ENCODE data around the gene ALDH16A1. TPM values are rescaled to one million over a fixed set of nuclear protein-coding genes. Genes with fewer than 3 reads are reported as not detected.

The ALDH16A1 gene
- total RNA-seq, 4 donors from 2014 or later, result 26.6 to 47.2 (median 42.6) TPM

DNA sequence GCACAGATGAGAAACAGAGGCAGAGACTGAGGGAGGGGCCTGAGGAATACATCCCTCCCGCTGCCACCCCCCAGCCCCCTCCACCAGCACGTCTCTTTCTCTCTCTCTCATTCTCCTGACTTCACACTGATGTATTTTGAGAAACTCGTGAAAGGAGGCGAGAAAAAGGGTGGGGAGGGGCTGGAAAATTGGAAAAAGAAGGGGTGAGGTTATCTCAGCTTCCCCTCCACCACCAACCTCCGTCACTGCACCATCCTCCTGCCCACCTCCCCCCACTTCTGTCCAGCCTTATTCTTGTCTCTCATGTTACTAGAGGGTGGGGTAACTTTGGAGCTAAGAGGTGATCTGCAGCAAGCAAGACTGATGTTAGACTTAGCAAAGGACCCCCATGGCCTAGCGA, 13.2 kb upstream of the ALDH16A1 start:
- TF ChIP-seq CTCF (IDR thresholded peaks at IDR 0.05), result no peak
- no peak for TF ChIP-seq POLR2A (IDR thresholded peaks at IDR 0.05)
- intact Hi-C loops (cut with DNase I; ENCODE audit: low total_unique reads), result loop anchor here (5.0 kb wide), 1 partner anchor 48 kb away; no protein-coding TSS in a partner anchor
- WGBS, 2 donors, result 35 to 41% methylated on average over 6 of the region's 6 CpGs
- DNase-seq (ENCODE audit: low spot score in 2 of 2), result no peak
- H3K4me3 ChIP-seq (ENCODE audit: low read depth, poor library complexity, severe bottlenecking), result no peak overlapping the region

DNA sequence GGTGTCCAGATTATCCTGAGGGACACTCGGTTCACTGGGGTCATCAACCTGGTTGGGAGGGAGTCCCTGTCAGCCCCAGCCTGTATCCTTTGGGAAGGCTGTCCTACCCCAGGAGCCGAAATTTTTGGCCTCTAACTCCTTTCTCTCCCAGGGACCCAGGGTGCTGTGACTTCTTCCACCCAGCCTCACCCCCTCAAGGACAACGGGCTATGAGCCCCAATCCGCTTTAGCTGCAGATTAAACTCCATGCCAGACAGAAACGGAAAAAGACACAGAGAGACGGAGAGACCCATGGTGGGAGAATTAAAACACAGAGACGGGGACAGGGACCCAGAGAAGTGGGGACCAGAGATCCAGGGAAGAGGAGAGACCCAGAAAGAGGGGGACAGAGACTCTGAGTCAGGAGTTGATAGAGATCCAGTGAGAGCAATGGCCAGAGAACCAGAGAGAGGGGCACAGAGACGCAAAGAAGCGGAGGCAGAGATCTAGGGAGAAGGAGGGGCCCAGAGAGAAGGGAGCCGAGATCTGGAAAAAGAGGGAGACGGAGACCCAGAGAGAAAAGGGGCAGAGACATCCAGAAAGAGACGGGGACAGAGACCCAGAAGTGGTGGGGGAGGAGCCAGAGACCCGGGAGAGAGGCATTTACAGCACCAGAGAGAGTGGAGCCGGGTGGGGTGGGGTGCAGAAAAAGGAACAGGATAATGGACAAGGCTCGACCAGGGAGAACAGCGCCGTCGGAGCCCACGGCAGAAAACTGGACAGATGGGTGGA, 12.4 kb upstream of the ALDH16A1 start:
- intact Hi-C loops (cut with DNase I; ENCODE audit: low total_unique reads), result no loop called here
- TF ChIP-seq POLR2A (IDR thresholded peaks at IDR 0.05) (no peak), CTCF (IDR thresholded peaks at IDR 0.05) (no peak)
- H3K4me3 ChIP-seq (ENCODE audit: low read depth, poor library complexity, severe bottlenecking), result no peak overlapping the region
- DNase-seq (ENCODE audit: low spot score in 2 of 2), result no peak
- WGBS, 2 donors, result 17 to 19% methylated on average over 19 of the region's 19 CpGs

- H3K4me3 ChIP-seq (ENCODE audit: low read depth, poor library complexity, severe bottlenecking), result no peak within 1 kb of the TSS
- intact Hi-C loops (cut with DNase I; ENCODE audit: low total_unique reads), result no loop called here
- peak; percentile 59 to 94 for DNase-seq (ENCODE audit: low spot score in 2 of 2)
- WGBS, 2 donors, result 4% methylated on average over 27 to 29 of the region's 56 CpGs
- no peak for TF ChIP-seq CTCF (IDR thresholded peaks at IDR 0.05)
- TF ChIP-seq POLR2A (IDR thresholded peaks at IDR 0.05), result no peak
Observed at GRCh38 chr19:49441210-49441959, 11.6 kb upstream of the ALDH16A1 start, which contains the start of gene SLC17A7. Gene SLC17A7 (minus strand): TSS chr19:49441527. CDS start chr19:49441379, 148 bp downstream.

DNA sequence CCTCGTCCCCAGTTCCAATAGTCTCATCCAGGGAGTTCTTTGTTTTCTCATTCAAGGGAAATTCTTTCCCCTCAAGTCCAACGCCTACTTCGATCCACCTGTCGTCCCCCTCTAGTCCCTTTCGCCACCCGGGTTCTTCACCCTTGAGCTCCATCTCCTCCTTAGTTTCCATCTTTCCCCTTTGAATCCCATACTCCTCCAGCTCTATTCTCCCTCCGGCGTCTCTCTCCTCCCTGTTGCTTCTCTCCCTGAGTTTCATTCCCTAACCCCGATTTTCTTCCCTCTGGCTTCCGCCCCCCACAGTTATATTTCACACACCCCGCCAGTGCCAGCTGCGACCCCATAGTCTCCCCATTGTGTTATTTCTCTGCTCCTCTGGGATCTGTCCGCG, 11.1 kb upstream of the ALDH16A1 start:
- TF ChIP-seq CTCF (IDR thresholded peaks at IDR 0.05), result no peak
- TF ChIP-seq POLR2A (IDR thresholded peaks at IDR 0.05), result no peak
- no peak overlapping the region for H3K4me3 ChIP-seq (ENCODE audit: low read depth, poor library complexity, severe bottlenecking)
- intact Hi-C loops (cut with DNase I; ENCODE audit: low total_unique reads), result no loop called here
- no peak for DNase-seq (ENCODE audit: low spot score in 2 of 2)
- 11 to 13% methylated on average over 14 of the region's 14 CpGs for WGBS, 2 donors

DNA sequence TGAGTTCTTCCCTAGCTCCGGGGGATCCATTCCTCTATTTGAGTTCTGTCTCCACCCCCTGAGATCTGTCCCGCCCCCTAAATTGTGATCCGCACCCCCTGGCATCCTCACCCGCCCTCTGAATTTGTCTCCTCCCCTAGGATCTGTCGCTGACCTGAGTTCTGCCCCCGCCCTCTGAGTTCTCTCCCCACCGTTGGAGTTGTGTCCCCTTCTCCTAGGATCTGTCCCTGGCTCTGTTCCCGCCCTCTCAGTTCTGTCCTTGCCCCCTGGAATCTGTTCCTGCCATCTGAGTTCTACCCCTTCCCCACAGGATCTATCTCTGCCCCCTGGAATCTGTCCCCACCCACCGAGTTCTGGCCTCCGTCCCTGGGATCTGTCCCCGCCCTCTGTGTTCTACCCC, 10.7 kb upstream of the ALDH16A1 start:
- peak; percentile 66 to 95 for DNase-seq (ENCODE audit: low spot score in 2 of 2)
- 3 to 5% methylated on average over 11 of the region's 11 CpGs for WGBS, 2 donors
- H3K4me3 ChIP-seq (ENCODE audit: low read depth, poor library complexity, severe bottlenecking), result no peak overlapping the region
- intact Hi-C loops (cut with DNase I; ENCODE audit: low total_unique reads), result no loop called here
- no peak for TF ChIP-seq CTCF (IDR thresholded peaks at IDR 0.05)
- no peak for TF ChIP-seq POLR2A (IDR thresholded peaks at IDR 0.05)
